ENCODE data around the gene TMED9.

TMED9 gene

DNA sequence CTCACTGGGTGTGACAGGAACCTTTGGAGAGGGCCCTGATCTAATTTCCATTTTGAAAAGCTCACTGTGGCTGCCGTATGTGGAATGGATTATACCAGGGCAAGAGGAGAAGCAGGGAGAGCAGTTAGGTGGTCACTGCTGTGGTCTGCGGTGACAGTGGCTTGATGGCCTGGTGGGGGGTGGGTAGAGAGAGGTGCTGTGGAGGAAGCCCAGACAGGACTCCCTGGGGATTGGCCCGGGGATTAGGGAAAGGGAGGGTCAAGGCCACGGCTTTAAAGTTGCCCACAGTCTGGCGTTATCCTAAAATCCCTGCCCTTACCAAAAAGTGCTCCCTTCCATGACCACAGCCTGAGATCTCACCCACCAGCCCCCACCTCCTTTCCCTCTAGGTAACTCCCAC is 12.7 kb downstream of the TMED9 start:
- no peak overlapping the region for H3K4me3 ChIP-seq (ENCODE audit: control insufficient read depth, low read depth, low read length)
- no peak for DNase-seq (ENCODE audit: low read depth)
- TF ChIP-seq, protein P1, sequence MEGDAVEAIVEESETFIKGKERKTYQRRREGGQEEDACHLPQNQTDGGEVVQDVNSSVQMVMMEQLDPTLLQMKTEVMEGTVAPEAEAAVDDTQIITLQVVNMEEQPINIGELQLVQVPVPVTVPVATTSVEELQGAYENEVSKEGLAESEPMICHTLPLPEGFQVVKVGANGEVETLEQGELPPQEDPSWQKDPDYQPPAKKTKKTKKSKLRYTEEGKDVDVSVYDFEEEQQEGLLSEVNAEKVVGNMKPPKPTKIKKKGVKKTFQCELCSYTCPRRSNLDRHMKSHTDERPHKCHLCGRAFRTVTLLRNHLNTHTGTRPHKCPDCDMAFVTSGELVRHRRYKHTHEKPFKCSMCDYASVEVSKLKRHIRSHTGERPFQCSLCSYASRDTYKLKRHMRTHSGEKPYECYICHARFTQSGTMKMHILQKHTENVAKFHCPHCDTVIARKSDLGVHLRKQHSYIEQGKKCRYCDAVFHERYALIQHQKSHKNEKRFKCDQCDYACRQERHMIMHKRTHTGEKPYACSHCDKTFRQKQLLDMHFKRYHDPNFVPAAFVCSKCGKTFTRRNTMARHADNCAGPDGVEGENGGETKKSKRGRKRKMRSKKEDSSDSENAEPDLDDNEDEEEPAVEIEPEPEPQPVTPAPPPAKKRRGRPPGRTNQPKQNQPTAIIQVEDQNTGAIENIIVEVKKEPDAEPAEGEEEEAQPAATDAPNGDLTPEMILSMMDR (conservative IDR thresholded peaks at IDR 0.05; ENCODE audit: control insufficient read depth, insufficient read depth, low read depth, low read length), result no peak

DNA sequence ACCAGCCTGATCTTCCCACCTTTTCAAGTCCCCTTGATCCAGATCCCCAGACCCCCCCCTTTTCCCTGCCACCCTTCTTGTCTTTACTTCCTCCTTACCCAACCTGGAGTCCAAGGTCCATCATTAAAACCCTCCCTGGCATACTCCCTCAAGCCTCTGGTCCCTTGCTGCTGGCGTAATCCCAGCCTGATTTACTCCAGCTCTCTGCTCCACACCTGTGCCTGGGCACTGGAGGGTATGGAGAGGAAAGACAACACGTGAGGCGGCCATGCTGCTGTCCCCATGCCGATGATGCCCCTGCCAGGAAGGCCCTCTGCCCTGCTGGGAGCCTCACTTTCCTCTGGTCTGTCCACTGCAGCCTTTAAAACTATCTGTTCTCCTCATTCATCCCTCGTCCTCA is 13.1 kb downstream of the TMED9 start:
- TF ChIP-seq, protein P1 (conservative IDR thresholded peaks at IDR 0.05; ENCODE audit: control insufficient read depth, insufficient read depth, low read depth, low read length), result no peak
- no peak overlapping the region for H3K4me3 ChIP-seq (ENCODE audit: control insufficient read depth, low read depth, low read length)
- no peak for DNase-seq (ENCODE audit: low read depth)

- DNase-seq (ENCODE audit: low read depth), result no peak
- TF ChIP-seq, protein P1 (conservative IDR thresholded peaks at IDR 0.05; ENCODE audit: control insufficient read depth, insufficient read depth, low read depth, low read length), result no peak
- no peak overlapping the region for H3K4me3 ChIP-seq (ENCODE audit: control insufficient read depth, low read depth, low read length)
These were observed 13.7 kb downstream of the TMED9 start for GRCh38 chr5:177605667-177606066.

- no peak for DNase-seq (ENCODE audit: low read depth)
- H3K4me3 ChIP-seq (ENCODE audit: control insufficient read depth, low read depth, low read length), result no peak overlapping the region
- TF ChIP-seq, protein P1 (conservative IDR thresholded peaks at IDR 0.05; ENCODE audit: control insufficient read depth, insufficient read depth, low read depth, low read length), result no peak
These were observed 14.4 kb downstream of the TMED9 start for GRCh38 chr5:177606071-177607051.

DNA sequence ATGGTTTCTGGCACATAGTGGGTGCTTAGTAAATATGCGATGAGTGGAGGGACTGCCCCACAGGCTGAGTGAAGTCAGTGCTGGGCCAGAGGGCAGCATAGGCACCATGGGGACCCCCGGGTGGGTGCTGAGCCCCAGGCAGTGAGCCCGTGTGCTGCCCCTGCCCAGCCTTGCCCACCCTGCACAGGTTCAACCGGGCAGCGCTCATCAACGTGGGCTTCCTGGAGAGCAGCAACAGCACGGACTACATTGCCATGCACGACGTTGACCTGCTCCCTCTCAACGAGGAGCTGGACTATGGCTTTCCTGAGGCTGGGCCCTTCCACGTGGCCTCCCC is 15.1 kb downstream of the TMED9 start:
- no peak for DNase-seq (ENCODE audit: low read depth)
- TF ChIP-seq, protein P1 (conservative IDR thresholded peaks at IDR 0.05; ENCODE audit: control insufficient read depth, insufficient read depth, low read depth, low read length), result no peak
- H3K4me3 ChIP-seq (ENCODE audit: control insufficient read depth, low read depth, low read length), result no peak overlapping the region

DNA sequence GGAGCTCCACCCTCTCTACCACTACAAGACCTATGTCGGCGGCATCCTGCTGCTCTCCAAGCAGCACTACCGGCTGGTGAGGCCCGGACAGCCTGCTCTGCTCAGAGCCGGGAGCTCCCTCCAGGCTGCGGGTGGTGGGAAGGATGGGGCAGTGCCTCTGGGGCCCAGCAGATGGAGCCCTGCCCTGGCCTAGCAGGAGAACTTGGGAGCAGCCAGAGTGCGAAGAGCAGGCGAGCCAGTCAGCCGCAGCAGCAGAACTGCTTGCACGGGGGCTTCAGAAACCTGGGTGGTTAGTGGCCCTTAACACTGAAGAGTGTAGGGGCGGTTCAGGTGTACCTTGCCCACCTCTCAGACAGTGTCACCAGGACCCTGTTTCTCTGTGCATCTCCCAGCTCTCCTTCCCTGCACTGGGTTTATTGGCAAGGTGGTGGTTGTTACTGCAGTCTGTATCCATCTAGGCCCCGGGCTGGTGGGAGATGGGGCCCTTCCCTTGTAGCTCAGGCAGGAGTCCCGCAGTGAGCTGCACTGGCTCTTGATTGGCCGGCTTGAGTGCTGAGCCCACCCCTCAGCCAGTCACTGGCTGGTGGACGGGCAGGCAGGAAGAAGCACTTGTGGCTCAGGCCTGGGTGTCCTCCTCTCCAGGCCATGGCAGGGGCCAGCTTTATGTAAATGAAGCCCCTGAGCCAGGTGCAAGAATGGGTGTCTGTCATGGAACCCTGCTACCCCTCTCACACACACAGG is 15.6 kb downstream of the TMED9 start:
- TF ChIP-seq, protein P1 (conservative IDR thresholded peaks at IDR 0.05; ENCODE audit: control insufficient read depth, insufficient read depth, low read depth, low read length), result peak; percentile 82
- peak; percentile 79 for DNase-seq (ENCODE audit: low read depth)
- no peak overlapping the region for H3K4me3 ChIP-seq (ENCODE audit: control insufficient read depth, low read depth, low read length)

All from fibroblast of mammary gland (primary cell).